Bronchial smooth muscle cell (primary cell): Measurements from ENCODE around the gene ROR1. TPM values are rescaled to one million over a fixed set of nuclear protein-coding genes. Genes with fewer than 3 reads are reported as not detected.

Experiments
- total RNA-seq: library from RNA; depleted of rRNA; stranded (reverse); fragments of >200 nt; gene quantifications from 2 replicates; pipeline ENCODE4 v1.2.1, GENCODE V29; 2014

The ROR1 gene
- 5.2 and 6.9 TPM in 2 replicates for total RNA-seq

GRCh38 chr1:63773815-63774616 lies at the start of gene ROR1:
TSS of gene ROR1 (plus strand) at chr1:63774017.

GRCh38 chr1:64203420-64203819 lies 429.6 kb downstream of the ROR1 start, which contains the start of gene UBE2U:
TSS of gene UBE2U (plus strand) at chr1:64203623. CDS start at chr1:64204051, 428 bp downstream.

Other genes starting within 250 kb of the ROR1 start
- gene PGM1, start 180.6 kb upstream of the ROR1 start, total RNA-seq, result 50.9 and 73.3 TPM in 2 replicates